Panc1 (cell line): ENCODE measurements around the gene ATG16L2.

Source experiments
- POLR2AphosphoS5 ChIP-seq: IDR thresholded peaks from 2 replicates; pipeline ENCODE4 v1.6.1; 2012; ENCODE audit warnings: mild to moderate bottlenecking, low read depth, low read length, moderate library complexity
- SIN3A ChIP-seq: IDR thresholded peaks from 2 replicates; pipeline ENCODE4 v1.6.1; 2012; ENCODE audit warnings: low read depth, mild to moderate bottlenecking, low read length, moderate library complexity, borderline replicate concordance; ENCODE audit not compliant: insufficient read depth

- TF ChIP-seq SIN3A (no peak), POLR2AphosphoS5 (no peak)
These were observed 14.8 kb upstream of the ATG16L2 start for GRCh38 chr11:72799441-72799840.
